IMR-90 (cell line): ENCODE data around the gene MPRIP. TPM values are rescaled to one million over a fixed set of nuclear protein-coding genes. Genes with fewer than 3 reads are reported as not detected.

Experiments
- ATAC-seq: fragments of 200-7000 bp; cut with Tn5 transposase; 2 replicates; pipeline ENCODE4 v1.9.1; 2020; ENCODE audit warnings: low read depth, mild to moderate bottlenecking, moderate library complexity
- BruUV-seq: library from RNA; stranded (reverse); fragments of 400-500 nt; replicated peaks from 2 replicates; lab custom pipeline; 2021; lab: Mats Ljungman, UMichigan
- CTCF ChIA-PET: fragments of 300-600 bp; formaldehyde crosslinking; extraction: SDS; loops from one replicate; lab custom pipeline; 2021; ENCODE audit warnings: antibody characterized with exemption; lab: Yijun Ruan, JAX
- POLR2A ChIA-PET: fragments of 300-600 bp; sonication (Branson Sonifier 250); formaldehyde crosslinking; loops from one replicate; lab custom pipeline; 2022; ENCODE audit warnings: antibody characterized with exemption; ENCODE audit not compliant: unreplicated experiment; lab: Charles Lee
- DNase-seq: peaks from one replicate; pipeline ENCODE4 v3.0.0; 2013
- H2AFZ ChIP-seq: replicated peaks from 2 replicates; pipeline ENCODE3; 2013; ENCODE audit warnings: low read length, mild to moderate bottlenecking; ENCODE audit not compliant: poor library complexity
- H2AK5ac ChIP-seq: 2 replicates; pipeline ENCODE4 v1.6.1; 2013; ENCODE audit warnings: low read depth, low read length, inconsistent platforms
- H2AK9ac ChIP-seq: replicated peaks from 2 replicates; pipeline ENCODE3; 2013; ENCODE audit warnings: mild to moderate bottlenecking, low read depth, low read length, moderate library complexity; ENCODE audit not compliant: poor library complexity
- H2BK120ac ChIP-seq: 2 replicates; pipeline ENCODE4 v1.6.1; 2013; ENCODE audit warnings: low read depth, low read length, inconsistent platforms
- H2BK15ac ChIP-seq: 3 replicates; pipeline ENCODE4 v1.6.1; 2013; ENCODE audit warnings: low read depth, low read length, inconsistent platforms
- H2BK20ac ChIP-seq: 2 replicates; pipeline ENCODE4 v1.6.1; 2013; ENCODE audit warnings: low read depth, mild to moderate bottlenecking, inconsistent platforms, low read length, moderate library complexity
- H2BK5ac ChIP-seq: 2 replicates; pipeline ENCODE4 v1.6.1; 2013; ENCODE audit warnings: mild to moderate bottlenecking, low read depth, low read length, inconsistent platforms; ENCODE audit not compliant: poor library complexity, severe bottlenecking
- H3K14ac ChIP-seq: replicated peaks from 2 replicates; pipeline ENCODE4 v1.6.1; 2013; ENCODE audit warnings: low read depth, low read length, inconsistent platforms
- H3K18ac ChIP-seq: 2 replicates; pipeline ENCODE4 v1.6.1; 2013; ENCODE audit warnings: low read depth, low read length, control low read depth
- H3K23ac ChIP-seq: 2 replicates; pipeline ENCODE4 v1.6.1; 2013; ENCODE audit warnings: low read depth, low read length, inconsistent platforms
- H3K27ac ChIP-seq: 2 replicates; pipeline ENCODE4 v1.5.1; 2013; ENCODE audit warnings: mild to moderate bottlenecking, control low read depth, low read length; ENCODE audit not compliant: insufficient read depth
- H3K27me3 ChIP-seq: 2 replicates; pipeline ENCODE4 v1.6.1; 2013; ENCODE audit warnings: low read length; ENCODE audit not compliant: control insufficient read depth, insufficient read depth
- H3K36me3 ChIP-seq: 2 replicates; pipeline ENCODE4 v1.6.1; 2013; ENCODE audit warnings: low read length, mixed read lengths; ENCODE audit not compliant: control insufficient read depth, insufficient read depth
- H3K4ac ChIP-seq: 2 replicates; pipeline ENCODE4 v1.6.1; 2013; ENCODE audit warnings: low read depth, low read length, inconsistent platforms
- H3K4me1 ChIP-seq: 2 replicates; pipeline ENCODE4 v1.6.1; 2013; ENCODE audit warnings: low read length, mixed read lengths; ENCODE audit not compliant: control insufficient read depth, insufficient read depth
- H3K4me2 ChIP-seq: 2 replicates; pipeline ENCODE4 v1.6.1; 2013; ENCODE audit warnings: low read depth, mild to moderate bottlenecking, control low read depth, low read length, moderate library complexity
- H3K4me3 ChIP-seq: 2 replicates; pipeline ENCODE4 v1.5.1; 2013; ENCODE audit warnings: low read depth, mild to moderate bottlenecking, control low read depth, low read length, moderate library complexity; ENCODE audit not compliant: insufficient read depth
- H3K56ac ChIP-seq: 2 replicates; pipeline ENCODE4 v1.6.1; 2013; ENCODE audit warnings: low read length, inconsistent platforms; ENCODE audit not compliant: insufficient read depth; ENCODE audit errors: extremely low read depth
- H3K79me1 ChIP-seq, 2 experiments: 2 replicates each; pipeline ENCODE4 v1.6.1; 2013; ENCODE audit warnings: low read length in 2 of 2, inconsistent platforms in 1 of 2, low read depth in 1 of 2
- H3K9ac ChIP-seq: 2 replicates; pipeline ENCODE4 v1.6.1; 2013; ENCODE audit warnings: low read depth, low read length, control low read depth
- H3K9me1 ChIP-seq: 2 replicates; pipeline ENCODE4 v1.6.1; 2013; ENCODE audit warnings: low read length, inconsistent platforms; ENCODE audit not compliant: insufficient read depth
- H3K9me3 ChIP-seq: 2 replicates; pipeline ENCODE4 v1.6.1; 2013; ENCODE audit warnings: low read length; ENCODE audit not compliant: control insufficient read depth, insufficient read depth
- H4K20me1 ChIP-seq: 2 replicates; pipeline ENCODE4 v1.6.1; 2013; ENCODE audit warnings: low read length, inconsistent platforms; ENCODE audit not compliant: insufficient read depth
- H4K5ac ChIP-seq: 2 replicates; pipeline ENCODE4 v1.6.1; 2013; ENCODE audit warnings: mild to moderate bottlenecking, low read depth, low read length, control low read depth
- H4K8ac ChIP-seq, 2 experiments: 2 replicates each; pipeline ENCODE4 v1.6.1; 2013; ENCODE audit warnings: low read depth in 2 of 2, low read length in 2 of 2, control low read depth in 1 of 2, inconsistent platforms in 1 of 2
- H4K91ac ChIP-seq: 2 replicates; pipeline ENCODE4 v1.6.1; 2013; ENCODE audit warnings: low read depth, low read length, inconsistent platforms; ENCODE audit not compliant: insufficient read depth
- BHLHE40 ChIP-seq: fragments of 150-350 bp; IDR thresholded peaks from 2 replicates; pipeline ENCODE4 v1.6.1; 2016; ENCODE audit warnings: mild to moderate bottlenecking, low read depth, low read length
- CHD1 ChIP-seq: IDR thresholded peaks from 2 replicates; pipeline ENCODE4 v1.6.1; 2012; ENCODE audit warnings: low read depth, low read length, improper control_type of control experiment
- CTCF ChIP-seq: conservative IDR thresholded peaks from 2 replicates; pipeline ENCODE4 v1.5.1; 2012; ENCODE audit warnings: mild to moderate bottlenecking, low read depth, low read length, improper control_type of control experiment
- FOS ChIP-seq: fragments of 150-350 bp; IDR thresholded peaks from 2 replicates; pipeline ENCODE4 v1.6.1; 2016; ENCODE audit warnings: low read depth, low read length
- MAFK ChIP-seq: IDR thresholded peaks from 2 replicates; pipeline ENCODE4 v1.6.1; 2012; ENCODE audit warnings: low read depth, low read length, improper control_type of control experiment
- MAZ ChIP-seq: IDR thresholded peaks from 2 replicates; pipeline ENCODE4 v1.6.1; 2012; ENCODE audit warnings: low read depth, mild to moderate bottlenecking, low read length, improper control_type of control experiment, moderate library complexity, borderline replicate concordance
- NFE2L2 ChIP-seq: fragments of 150-350 bp; IDR thresholded peaks from 2 replicates; pipeline ENCODE4 v1.6.1; 2016; ENCODE audit warnings: low read depth, mild to moderate bottlenecking, low read length
- POLR2A ChIP-seq: IDR thresholded peaks from 2 replicates; pipeline ENCODE4 v1.6.1; 2012; ENCODE audit warnings: mild to moderate bottlenecking, low read depth, low read length
- RCOR1 ChIP-seq: IDR thresholded peaks from 2 replicates; pipeline ENCODE4 v1.6.1; 2012; ENCODE audit warnings: mild to moderate bottlenecking, low read length, improper control_type of control experiment; ENCODE audit not compliant: insufficient replicate concordance
- RFX5 ChIP-seq: IDR thresholded peaks from 2 replicates; pipeline ENCODE4 v1.8.0; 2012; ENCODE audit warnings: low read depth, mild to moderate bottlenecking, low read length, moderate library complexity
- WGBS, 2 experiments: methylation state at CpG; one replicate each; pipeline versions ENCODE4 v1.1.5 to v1.1.7; 2013; ENCODE audit warnings: missing lambda C conversion rate in 2 of 2; ENCODE audit not compliant: insufficient read length in 1 of 2; ENCODE audit errors: extremely low coverage in 2 of 2; 5-methylcytosine and 5-hydroxymethylcytosine counted together
- dilution Hi-C: fragments of 300-500 bp; cut with HindIII; formaldehyde crosslinking; loops from one replicate; pipeline ENCODE4 v1.14.3; 2018; ENCODE audit warnings: low sequenced_read_pairs; ENCODE audit not compliant: unreplicated experiment
- in situ Hi-C: fragments of 300-500 bp; cut with MboI; formaldehyde crosslinking; loops from 3 replicates; pipeline ENCODE4 v1.14.3; 2019; ENCODE audit warnings: low sequenced_read_pairs, inconsistent platforms, mixed read lengths
- intact Hi-C: fragments of 100-400 bp; cut with micrococcal nuclease; formaldehyde crosslinking; loops from 2 replicates; pipeline ENCODE4 v1.10.0; 2022
- polyA plus RNA-seq, 3 experiments: library from polyadenylated mRNA; depleted of rRNA; stranded (reverse); fragments of >200 nt; gene quantifications; 2 replicates each; pipeline ENCODE4 v1.2.3, GENCODE V29; 2012; ENCODE audit warnings: low replicate concordance in 1 of 3
- total RNA-seq: library from RNA; depleted of rRNA; stranded (reverse); fragments of >200 nt; gene quantifications from 2 replicates; pipeline ENCODE4 v1.2.3, GENCODE V29; 2012

Gene MPRIP
- total and polyA plus RNA-seq, 2 of the 4 experiments (the other 2 are of a cell fraction) = 111 to 149 TPM

GRCh38 chr17:17170346-17170985, 128.2 kb downstream of the MPRIP start:
- peaks cover 7% of the 10 kb centered on the region; the same call in 1 of the 2 replicates for H4K20me1 ChIP-seq
- H3K23ac ChIP-seq = no peak overlapping the region
- ChIA-PET CTCF (no interaction called here), POLR2A (no interaction called here)
- no peak overlapping the region for H4K8ac ChIP-seq
- H3K4ac ChIP-seq = no peak overlapping the region
- in situ Hi-C loops = no loop called here
- no peak for TF ChIP-seq CHD1
- no peak for TF ChIP-seq MAFK
- TF ChIP-seq RCOR1 = no peak
- no peak for TF ChIP-seq POLR2A
- TF ChIP-seq FOS = no peak
- TF ChIP-seq BHLHE40 = no peak
- no peak for TF ChIP-seq MAZ
- TF ChIP-seq NFE2L2 = no peak
- TF ChIP-seq CTCF = no peak
- TF ChIP-seq RFX5 = no peak
- H3K27ac ChIP-seq = no peak overlapping the region
- no peak overlapping the region for H3K4me2 ChIP-seq
- dilution Hi-C loops = no loop called here
- H3K9ac ChIP-seq = no peak overlapping the region
- H2AFZ ChIP-seq = no peak overlapping the region
- no peak overlapping the region for H4K91ac ChIP-seq
- ATAC-seq = peak; percentile 48
- no peak overlapping the region for H2BK15ac ChIP-seq
- no peaks in the 10 kb centered on the region for H3K27me3 ChIP-seq
- 91% methylated on average over 5 of the region's 9 CpGs; no CpG with 5 or more reads in 1 of the 2 experiments for WGBS, 2 experiments
- peaks cover 4% of the 10 kb centered on the region; the same call in 1 of the 2 replicates for H3K9me1 ChIP-seq
- H3K36me3 ChIP-seq = peaks cover 74% of the 10 kb centered on the region
- no peak overlapping the region for H2AK5ac ChIP-seq
- H2BK120ac ChIP-seq = no peak overlapping the region
- no peak overlapping the region for H3K4me3 ChIP-seq
- H3K56ac ChIP-seq = no peak overlapping the region
- no peak overlapping the region for H2BK20ac ChIP-seq
- DNase-seq = peak; percentile 21
- BruUV-seq = no TSS peak
- no peak overlapping the region for H4K5ac ChIP-seq
- no peaks in the 10 kb centered on the region for H3K4me1 ChIP-seq
- intact Hi-C loops = no loop called here
- no peak overlapping the region for H2BK5ac ChIP-seq
- H3K18ac ChIP-seq = no peak overlapping the region
- peaks cover 12 to 49% of the 10 kb centered on the region in 2 experiments for H3K79me1 ChIP-seq
- H2AK9ac ChIP-seq = no peak overlapping the region
- no peaks in the 10 kb centered on the region for H3K9me3 ChIP-seq
- no peak overlapping the region for H3K14ac ChIP-seq
